ENCODE measurements around the gene PSMD11.

The PSMD11 gene

DNA sequence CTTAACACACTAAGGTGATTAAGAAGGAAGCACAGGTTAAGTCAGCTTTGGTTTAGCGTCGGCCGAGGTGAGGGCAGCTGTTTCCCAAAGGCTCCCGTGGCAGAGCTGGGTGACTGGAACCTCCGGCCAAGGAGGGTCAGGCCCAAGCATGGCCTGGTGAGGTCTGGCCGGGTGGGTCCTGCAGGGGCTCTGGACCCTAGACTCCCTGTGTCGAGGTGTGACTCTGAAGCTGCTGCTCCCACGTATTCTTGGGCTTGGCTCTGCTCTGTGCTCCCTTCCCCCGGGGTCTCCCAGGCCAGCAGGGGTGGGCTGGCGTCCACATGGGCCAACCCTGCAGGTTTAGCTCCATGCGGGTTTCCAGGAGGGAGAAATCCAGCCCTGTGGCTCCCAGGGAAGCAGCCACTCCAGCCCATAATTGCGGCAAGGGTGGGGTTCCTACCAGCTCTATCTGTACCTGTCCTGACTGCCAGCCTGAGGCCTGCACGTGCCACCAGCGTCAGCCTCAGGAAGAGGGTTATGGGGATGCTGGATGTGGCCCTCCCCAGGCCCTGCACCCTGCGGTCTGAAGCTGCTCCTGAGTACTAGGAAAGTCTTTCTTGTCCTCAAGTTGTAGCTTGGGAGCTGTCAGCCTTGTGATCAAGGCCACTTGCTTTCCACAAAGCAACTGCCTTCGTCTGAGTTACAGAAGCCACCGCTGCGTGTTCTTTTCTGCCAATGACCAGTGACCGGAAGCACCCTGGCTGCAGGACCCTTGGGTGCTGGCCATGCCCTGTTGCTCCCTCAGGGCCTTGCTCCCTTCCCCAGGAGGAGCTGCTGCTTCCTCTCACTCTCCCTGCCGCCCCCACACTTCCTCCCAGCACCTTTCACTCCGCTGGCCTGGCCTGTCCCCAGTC is 47.3 kb downstream of the PSMD11 start:
- no peak for DNase-seq

GRCh38 chr17:32492264-32492589 is 47.9 kb downstream of the PSMD11 start:
- DNase-seq: no peak

- DNase-seq: no peak
Measured at GRCh38 chr17:32492648-32493289, 48.5 kb downstream of the PSMD11 start.

- DNase-seq: no peak
Measured at GRCh38 chr17:32493571-32493970, 49.3 kb downstream of the PSMD11 start.

- no peak for DNase-seq
Measured at GRCh38 chr17:32493976-32494513, 49.7 kb downstream of the PSMD11 start.

DNA sequence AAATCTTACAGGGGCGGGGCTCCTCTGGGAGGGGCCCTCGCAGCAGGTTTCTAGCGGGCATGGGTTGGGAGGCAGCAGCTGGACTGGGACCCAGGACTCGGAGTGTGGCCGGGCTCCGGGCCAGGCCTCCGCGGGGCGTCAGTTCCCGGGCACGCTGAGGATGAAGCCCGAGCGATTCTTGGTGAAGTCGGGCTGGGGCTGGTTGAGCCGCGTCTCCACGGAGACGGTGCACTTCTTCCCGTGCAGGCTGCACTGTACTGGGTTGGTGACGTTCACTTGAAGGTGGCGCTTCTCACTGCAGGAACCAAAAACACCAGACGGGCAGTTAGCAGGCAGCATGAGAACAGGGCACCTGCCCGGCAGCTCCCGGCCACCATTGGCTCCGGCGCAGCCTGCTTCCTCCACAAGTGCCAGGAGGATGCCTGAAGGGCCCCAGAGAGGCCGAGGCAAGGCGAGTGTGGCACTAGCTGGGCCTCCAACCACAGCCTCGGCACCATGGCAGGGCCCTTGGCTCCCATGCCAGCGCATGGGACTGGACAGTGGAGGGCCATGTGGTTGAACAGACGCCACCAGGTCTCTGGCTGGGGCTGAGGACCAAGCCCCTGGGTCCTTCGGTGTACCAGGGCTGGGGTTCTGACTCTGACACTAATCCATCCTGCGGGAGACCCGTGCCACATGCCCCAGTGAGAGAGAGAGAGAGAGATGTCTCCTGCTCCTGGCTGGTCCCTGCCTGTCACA is 50.5 kb downstream of the PSMD11 start:
- no peak for DNase-seq

DNA sequence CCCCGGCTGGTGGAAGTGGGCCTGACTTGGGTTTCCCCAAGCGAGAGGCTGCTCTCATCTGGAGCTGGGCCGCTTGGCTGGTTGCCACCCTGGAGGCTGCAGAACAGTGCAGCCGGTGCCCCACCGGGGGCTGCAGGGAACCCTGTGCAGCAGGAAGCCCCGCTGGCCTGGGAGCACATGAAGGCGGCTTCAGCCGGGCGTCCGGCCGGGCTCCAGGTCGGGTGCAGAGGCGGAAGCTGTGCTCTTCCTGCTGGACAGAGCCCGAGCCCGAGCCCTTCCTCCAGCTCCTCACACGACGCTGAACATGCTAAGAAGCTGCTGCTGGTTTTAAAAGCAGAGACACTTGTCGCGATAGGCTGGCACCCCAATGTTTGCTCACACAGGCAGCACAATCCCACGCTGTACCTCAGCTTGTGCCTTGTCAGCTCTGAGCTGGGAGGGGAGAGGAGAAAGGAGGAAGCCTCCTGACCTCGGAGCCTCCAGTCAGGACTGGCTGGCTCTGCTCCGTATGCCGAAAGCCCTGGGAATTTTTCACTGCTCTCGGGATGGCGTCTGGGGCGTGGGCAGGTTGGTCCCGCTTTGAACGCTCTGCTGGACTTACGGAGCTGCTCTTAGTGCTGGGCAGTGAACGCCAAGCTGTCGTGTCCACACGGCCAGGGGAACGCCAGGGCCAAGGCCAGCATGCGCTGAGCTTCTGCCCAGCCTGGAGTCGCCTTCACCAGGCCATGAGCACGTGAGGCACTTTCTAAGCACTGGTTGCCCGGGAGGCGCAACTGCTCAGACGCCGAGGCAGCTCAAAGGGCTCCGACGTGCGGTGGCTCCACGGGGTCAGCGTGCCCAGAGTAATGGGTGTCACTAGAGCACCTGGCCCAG is 51.3 kb downstream of the PSMD11 start:
- DNase-seq: no peak

GRCh38 chr17:32496395-32497073 is 52.2 kb downstream of the PSMD11 start:
- DNase-seq: no peak

DNA sequence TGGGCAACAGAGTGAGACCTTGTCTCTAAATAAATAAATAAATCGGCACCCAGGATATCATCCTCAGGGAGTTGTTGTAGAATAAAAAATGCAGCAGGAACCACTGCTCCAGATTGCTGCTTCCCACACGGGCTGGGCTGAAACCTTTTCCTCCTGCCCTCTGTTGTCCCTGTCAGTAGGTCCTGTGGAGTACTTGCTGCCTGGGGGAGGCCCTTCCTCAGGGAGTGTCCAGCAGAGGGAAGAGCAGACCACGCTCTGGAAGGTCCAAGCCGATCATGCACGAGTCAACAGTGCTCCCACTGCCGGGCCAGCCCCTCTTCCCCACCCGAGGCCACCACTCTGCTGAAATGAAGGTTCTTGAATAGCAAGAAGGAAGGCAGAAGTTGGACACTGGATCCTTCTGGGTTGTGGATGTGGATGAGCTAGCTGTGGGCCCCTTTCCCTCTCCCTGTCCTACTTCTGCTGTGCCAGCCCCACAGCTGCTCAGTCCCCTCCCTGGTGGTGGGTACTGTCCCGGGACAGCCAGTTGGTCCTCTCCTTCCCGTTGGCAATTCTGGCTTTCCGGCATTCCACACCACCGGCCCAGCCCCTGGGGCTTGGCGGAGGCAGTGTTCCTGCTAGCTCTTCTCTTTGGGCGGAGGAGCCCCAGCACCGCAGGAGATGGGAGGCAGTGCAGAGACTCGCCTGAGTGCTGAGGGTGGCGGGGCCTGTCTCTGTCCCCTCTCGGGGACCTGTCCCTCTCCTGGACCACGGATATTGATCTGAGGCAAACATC is 53.3 kb downstream of the PSMD11 start:
- DNase-seq: no peak

DNA sequence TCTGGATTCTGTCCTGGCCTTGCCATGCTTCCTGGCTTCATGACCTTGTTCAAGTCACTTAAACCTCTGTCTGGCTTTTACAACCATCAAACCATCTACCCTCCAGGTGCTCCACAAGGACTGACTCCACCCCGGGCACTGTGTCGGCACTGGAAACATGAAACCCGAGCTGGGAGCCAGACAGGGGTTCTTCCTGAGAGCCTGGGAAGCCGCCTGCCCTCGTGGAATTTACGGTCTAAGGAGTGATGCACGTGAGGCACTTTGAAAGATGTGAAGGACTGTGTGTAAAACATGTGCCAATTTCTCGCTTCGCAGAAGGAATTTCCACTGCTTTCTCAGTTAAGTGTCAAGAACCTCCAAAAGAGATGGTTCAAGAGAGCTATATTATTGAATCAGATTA is 54.1 kb downstream of the PSMD11 start:
- peak; percentile 2 to 42 for DNase-seq

DNA sequence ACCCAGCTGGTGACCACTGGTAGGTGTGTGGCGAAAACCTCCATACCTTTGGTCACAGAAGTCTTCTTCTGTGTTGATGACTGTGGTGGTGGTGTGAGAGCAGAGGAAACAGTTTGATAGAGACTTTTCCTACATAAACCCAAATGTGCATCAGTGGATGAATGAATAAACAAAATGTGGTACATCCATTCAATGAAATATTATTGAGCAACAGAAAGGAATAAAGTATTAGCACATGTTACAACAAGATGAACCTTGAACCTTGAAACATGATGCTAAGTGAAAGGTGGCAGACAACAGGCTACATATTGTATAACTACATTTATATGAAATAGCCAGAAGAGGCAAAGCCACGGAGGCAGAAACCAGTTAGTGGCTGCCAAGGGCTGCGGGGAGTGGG is 57.7 kb downstream of the PSMD11 start:
- DNase-seq: no peak

- no peak for DNase-seq
Measured at GRCh38 chr17:32502710-32503109, 58.4 kb downstream of the PSMD11 start.

GRCh38 chr17:32503251-32504165 is 59.2 kb downstream of the PSMD11 start:
- no peak for DNase-seq

GRCh38 chr17:32504166-32504990 is 60.1 kb downstream of the PSMD11 start:
- DNase-seq: no peak

DNA sequence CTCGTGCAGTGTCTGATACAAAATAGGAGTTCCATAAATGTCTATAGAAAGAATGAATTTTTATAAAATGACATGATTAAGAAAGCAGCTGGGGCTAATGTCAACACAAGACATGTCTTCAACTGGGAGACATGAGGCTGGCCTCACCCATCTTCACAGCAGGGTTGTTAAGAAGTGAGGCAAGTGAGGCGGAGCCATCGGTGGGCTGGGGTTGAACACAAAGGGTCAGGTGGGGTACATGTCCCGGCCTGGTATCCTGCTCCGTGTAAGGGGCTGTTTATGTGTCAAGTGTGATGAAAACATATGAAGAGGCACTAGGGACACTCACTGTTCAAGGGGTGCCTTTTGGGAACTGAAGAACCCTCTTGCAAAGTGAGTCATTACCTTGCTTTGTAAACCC is 64.6 kb downstream of the PSMD11 start:
- DNase-seq: no peak

- no peak for DNase-seq
Measured at GRCh38 chr17:32510466-32510865, 66.2 kb downstream of the PSMD11 start.

- DNase-seq: no peak
Measured at GRCh38 chr17:32512328-32512727, 68.0 kb downstream of the PSMD11 start.

GRCh38 chr17:32513579-32513978 is 69.3 kb downstream of the PSMD11 start:
- no peak for DNase-seq

DNA sequence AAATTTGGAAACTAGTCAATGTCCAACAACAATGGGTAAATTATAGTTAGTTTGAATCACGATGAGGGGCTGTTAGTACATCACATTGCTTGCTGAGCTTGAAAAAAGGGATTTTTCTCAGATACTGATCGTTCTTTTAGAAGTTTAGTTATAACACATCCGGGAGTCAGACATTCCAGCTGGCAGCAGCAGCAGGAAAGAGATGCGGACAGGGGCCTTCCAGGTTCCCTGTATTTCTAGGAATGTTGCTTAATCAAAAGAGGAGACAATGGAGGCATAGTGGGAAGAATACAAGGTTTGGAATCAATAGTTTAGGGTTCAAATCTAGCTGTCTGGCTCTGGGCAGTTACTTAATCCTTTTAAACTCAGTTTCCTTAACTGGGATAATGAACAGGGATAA is 70.3 kb downstream of the PSMD11 start:
- no peak for DNase-seq

All from SHP77 (cell line).